HEK293 (cell line): ENCODE results near the gene C1QL4.

ENCODE experiments used
- EGR2 ChIP-seq: fragments of 450-650 bp; formaldehyde crosslinking; IDR thresholded peaks from 2 replicates; pipeline ENCODE4 v1.5.1; 2016; ENCODE audit warnings: low read depth, missing biosample characterization, missing genetic modification characterization
- HOXC10 ChIP-seq: sonication (generic); formaldehyde crosslinking; IDR thresholded peaks from 2 replicates; pipeline ENCODE4 v1.8.1; 2023; ENCODE audit warnings: mild to moderate bottlenecking, missing genetic modification reagents
- MYNN ChIP-seq: fragments of 450-650 bp; formaldehyde crosslinking; IDR thresholded peaks from 2 replicates; pipeline ENCODE4 v1.5.1; 2016; ENCODE audit warnings: missing biosample characterization, missing genetic modification characterization, borderline replicate concordance
- PATZ1 ChIP-seq: fragments of 450-650 bp; formaldehyde crosslinking; IDR thresholded peaks from 2 replicates; pipeline ENCODE4 v1.5.1; 2016; ENCODE audit warnings: missing biosample characterization, missing genetic modification characterization
- PBX3 ChIP-seq: sonication (generic); formaldehyde crosslinking; IDR thresholded peaks from 2 replicates; pipeline ENCODE4 v1.8.1; 2022; ENCODE audit warnings: mild to moderate bottlenecking, moderate library complexity, missing genetic modification reagents
- PRDM6 ChIP-seq: fragments of 450-650 bp; formaldehyde crosslinking; IDR thresholded peaks from 2 replicates; pipeline ENCODE4 v1.5.1; 2017; ENCODE audit warnings: missing biosample characterization, missing genetic modification characterization
- SP3 ChIP-seq: fragments of 450-650 bp; formaldehyde crosslinking; IDR thresholded peaks from 2 replicates; pipeline ENCODE4 v1.5.1; 2016; ENCODE audit warnings: missing biosample characterization, missing genetic modification characterization
- YY1 ChIP-seq: fragments of 450-650 bp; formaldehyde crosslinking; IDR thresholded peaks from 2 replicates; pipeline ENCODE4 v1.5.1; 2018; ENCODE audit warnings: missing biosample characterization, missing genetic modification characterization
- ZBTB17 ChIP-seq: fragments of 450-650 bp; formaldehyde crosslinking; IDR thresholded peaks from 2 replicates; pipeline ENCODE4 v1.5.1; 2016; ENCODE audit warnings: missing biosample characterization, missing genetic modification characterization
- ZBTB20 ChIP-seq: fragments of 450-650 bp; formaldehyde crosslinking; IDR thresholded peaks from 2 replicates; pipeline ENCODE4 v1.5.1; 2016; ENCODE audit warnings: missing biosample characterization, missing genetic modification characterization
- ZBTB6 ChIP-seq: fragments of 450-650 bp; formaldehyde crosslinking; IDR thresholded peaks from 2 replicates; pipeline ENCODE4 v1.5.1; 2017; ENCODE audit warnings: missing biosample characterization, missing genetic modification characterization
- ZFP3 ChIP-seq: fragments of 450-650 bp; formaldehyde crosslinking; IDR thresholded peaks from 2 replicates; pipeline ENCODE4 v1.5.1; 2016; ENCODE audit warnings: low read depth, missing biosample characterization, missing genetic modification characterization
- ZFP37 ChIP-seq: fragments of 450-650 bp; formaldehyde crosslinking; IDR thresholded peaks from 2 replicates; pipeline ENCODE4 v1.5.1; 2016; ENCODE audit warnings: missing biosample characterization, missing genetic modification characterization
- ZFP41 ChIP-seq: fragments of 450-650 bp; formaldehyde crosslinking; IDR thresholded peaks from 2 replicates; pipeline ENCODE4 v1.5.1; 2016; ENCODE audit warnings: missing biosample characterization, missing genetic modification characterization, borderline replicate concordance
- ZNF146 ChIP-seq: fragments of 450-650 bp; formaldehyde crosslinking; IDR thresholded peaks from 2 replicates; pipeline ENCODE4 v1.5.1; 2016; ENCODE audit warnings: missing biosample characterization, missing genetic modification characterization
- ZNF16 ChIP-seq: fragments of 450-650 bp; formaldehyde crosslinking; IDR thresholded peaks from 2 replicates; pipeline ENCODE4 v1.5.1; 2016; ENCODE audit warnings: low read depth, missing biosample characterization, missing genetic modification characterization
- ZNF19 ChIP-seq: fragments of 450-650 bp; formaldehyde crosslinking; IDR thresholded peaks from 2 replicates; pipeline ENCODE4; 2016; ENCODE audit warnings: missing biosample characterization, missing genetic modification characterization, low read depth
- ZNF26 ChIP-seq: fragments of 450-650 bp; formaldehyde crosslinking; IDR thresholded peaks from 2 replicates; pipeline ENCODE4 v1.5.1; 2016; ENCODE audit warnings: missing biosample characterization, missing genetic modification characterization
- ZNF280C ChIP-seq: fragments of 450-650 bp; formaldehyde crosslinking; IDR thresholded peaks from 2 replicates; pipeline ENCODE4 v1.5.1; 2016; ENCODE audit warnings: missing biosample characterization, missing genetic modification characterization
- ZNF391 ChIP-seq: fragments of 450-650 bp; formaldehyde crosslinking; IDR thresholded peaks from 2 replicates; pipeline ENCODE4 v1.5.1; 2016; ENCODE audit warnings: low read depth, missing biosample characterization, missing genetic modification characterization, borderline replicate concordance
- ZNF416 ChIP-seq: fragments of 450-650 bp; formaldehyde crosslinking; IDR thresholded peaks from 2 replicates; pipeline ENCODE4 v1.5.1; 2016; ENCODE audit warnings: missing biosample characterization, missing genetic modification characterization
- ZNF426 ChIP-seq: fragments of 450-650 bp; formaldehyde crosslinking; IDR thresholded peaks from 2 replicates; pipeline ENCODE4 v1.5.1; 2017; ENCODE audit warnings: missing biosample characterization, missing genetic modification characterization, mild to moderate bottlenecking, inconsistent platforms, moderate library complexity
- ZNF596 ChIP-seq: fragments of 450-650 bp; IDR thresholded peaks from 2 replicates; pipeline ENCODE4 v1.5.0; 2018; ENCODE audit warnings: missing biosample characterization, mild to moderate bottlenecking, missing genetic modification characterization, moderate library complexity
- ZNF623 ChIP-seq: fragments of 450-650 bp; formaldehyde crosslinking; IDR thresholded peaks from 2 replicates; pipeline ENCODE4 v1.5.1; 2016; ENCODE audit warnings: missing biosample characterization, missing genetic modification characterization
- ZNF624 ChIP-seq: fragments of 450-650 bp; formaldehyde crosslinking; IDR thresholded peaks from 2 replicates; pipeline ENCODE4 v1.5.1; 2017; ENCODE audit warnings: missing biosample characterization, missing genetic modification characterization
- ZNF629 ChIP-seq: fragments of 450-650 bp; formaldehyde crosslinking; IDR thresholded peaks from 2 replicates; pipeline ENCODE4 v1.5.1; 2017; ENCODE audit warnings: missing biosample characterization, missing genetic modification characterization
- ZNF639 ChIP-seq: fragments of 450-650 bp; formaldehyde crosslinking; IDR thresholded peaks from 2 replicates; pipeline ENCODE4 v1.5.1; 2016; ENCODE audit warnings: missing biosample characterization, missing genetic modification characterization
- ZNF707 ChIP-seq: fragments of 450-650 bp; formaldehyde crosslinking; IDR thresholded peaks from 2 replicates; pipeline ENCODE4 v1.5.1; 2016; ENCODE audit warnings: missing biosample characterization, missing genetic modification characterization

The C1QL4 gene

GRCh38 chr12:49367381-49368239 is 30.6 kb upstream of the C1QL4 start, which contains the start of gene SPATS2 (continued):
- no peak for TF ChIP-seq ZNF639 (tag by site-specific recombination)
- TF ChIP-seq ZNF391 (tag by site-specific recombination) = no peak
- no peak for TF ChIP-seq PRDM6 (tag by site-specific recombination)
- TF ChIP-seq ZNF16 (tag by site-specific recombination) = no peak
- TF ChIP-seq HOXC10 (CRISPR knock-in tag) = no peak; the same call in 1 of the 2 replicates
- no peak for TF ChIP-seq MYNN
- no peak for TF ChIP-seq ZNF596 (tag by site-specific recombination)
- peak; percentile 59; the same call in 1 of the 2 replicates for TF ChIP-seq SP3 (tag by site-specific recombination)
- TF ChIP-seq ZNF624 (tag by site-specific recombination) = no peak
- no peak for TF ChIP-seq YY1
- TF ChIP-seq ZNF629 = no peak
- no peak for TF ChIP-seq ZNF26
- peak; percentile 86 for TF ChIP-seq PATZ1 (tag by site-specific recombination)
- no peak for TF ChIP-seq ZNF146 (tag by site-specific recombination)
- peak; percentile 14; the same call in 1 of the 2 replicates for TF ChIP-seq ZBTB17 (tag by site-specific recombination)
- no peak for TF ChIP-seq ZFP41 (tag by site-specific recombination)
- no peak for TF ChIP-seq ZNF19 (tag by site-specific recombination)
- TF ChIP-seq ZBTB6 (tag by site-specific recombination) = peak; percentile 92
- TF ChIP-seq ZNF623 (tag by site-specific recombination) = no peak
- no peak for TF ChIP-seq ZNF416 (tag by site-specific recombination)
- no peak for TF ChIP-seq ZFP37
- no peak; the same call in 1 of the 2 replicates for TF ChIP-seq ZBTB20
- no peak; the same call in 1 of the 2 replicates for TF ChIP-seq PBX3
- no peak for TF ChIP-seq ZNF426
- no peak for TF ChIP-seq ZNF280C (tag by site-specific recombination)
- TF ChIP-seq EGR2 (tag by site-specific recombination) = 0 out of 2 replicates have a peak, but pooled peaks have one; percentile 44
- no peak for TF ChIP-seq ZNF707 (tag by site-specific recombination)
- TF ChIP-seq ZFP3 (tag by site-specific recombination) = no peak
